ENCODE results near the gene RPS6KA5.

RPS6KA5 gene

GRCh38 chr14:90820958-90821357 lies 239.5 kb downstream of the RPS6KA5 start:
- peak; percentile 5 for DNase-seq

GRCh38 chr14:90819734-90820393 lies 240.6 kb downstream of the RPS6KA5 start:
- DNase-seq = no peak

GRCh38 chr14:90818715-90819114 lies 241.7 kb downstream of the RPS6KA5 start:
- no peak for DNase-seq

- peak; percentile 8 for DNase-seq
Measured at GRCh38 chr14:90816681-90817436, 243.6 kb downstream of the RPS6KA5 start.

- peak; percentile 70 for DNase-seq
Measured at GRCh38 chr14:90815822-90816662, 244.4 kb downstream of the RPS6KA5 start, which contains the start of gene TTC7B. TTC7B (minus strand) TSS chr14:90816430; CDS start chr14:90816295, 135 bp downstream.

GRCh38 chr14:90815572-90815821 lies 244.9 kb downstream of the RPS6KA5 start:
- no peak for DNase-seq

- no peak for DNase-seq
Measured at GRCh38 chr14:90814806-90815571, 245.5 kb downstream of the RPS6KA5 start.

GRCh38 chr14:90813442-90813841 lies 247.0 kb downstream of the RPS6KA5 start:
- DNase-seq = no peak

GRCh38 chr14:90812109-90812508 lies 248.3 kb downstream of the RPS6KA5 start:
- no peak for DNase-seq

GRCh38 chr14:90811641-90812040 lies 248.8 kb downstream of the RPS6KA5 start:
- no peak for DNase-seq

GRCh38 chr14:90810806-90811205 lies 249.6 kb downstream of the RPS6KA5 start:
- DNase-seq = no peak

GRCh38 chr14:90809530-90810312 lies 250.7 kb downstream of the RPS6KA5 start:
- DNase-seq = no peak

GRCh38 chr14:90808759-90809529 lies 251.5 kb downstream of the RPS6KA5 start:
- DNase-seq = no peak

GRCh38 chr14:90807060-90807459 lies 253.4 kb downstream of the RPS6KA5 start:
- DNase-seq = no peak

GRCh38 chr14:90805662-90806540 lies 254.5 kb downstream of the RPS6KA5 start:
- DNase-seq = no peak

- DNase-seq = no peak
Measured at GRCh38 chr14:90805084-90805391, 255.4 kb downstream of the RPS6KA5 start.

- DNase-seq = no peak
Measured at GRCh38 chr14:90804292-90805083, 256.0 kb downstream of the RPS6KA5 start.

- DNase-seq = no peak
Measured at GRCh38 chr14:90803249-90803648, 257.2 kb downstream of the RPS6KA5 start.

- no peak for DNase-seq
Measured at GRCh38 chr14:90799420-90799819, 261.0 kb downstream of the RPS6KA5 start.

GRCh38 chr14:90797919-90798318 lies 262.5 kb downstream of the RPS6KA5 start:
- no peak for DNase-seq
